Fibroblast of villous mesenchyme (primary cell): Measurements from ENCODE around the gene SLC9A5. TPM values are rescaled to one million over a fixed set of nuclear protein-coding genes. Genes with fewer than 3 reads are reported as not detected.

Experiments used
- DNase-seq: peaks from one replicate; pipeline ENCODE4 v3.0.0-alpha.2; 2010; ENCODE audit warnings: low read depth
- H3K4me3 ChIP-seq: 2 replicates; pipeline ENCODE4 v1.5.1; 2011; ENCODE audit warnings: low read depth, mild to moderate bottlenecking, low read length
- total RNA-seq: library from RNA; depleted of rRNA; stranded (reverse); fragments of >200 nt; gene quantifications from 2 replicates; pipeline ENCODE4 v1.2.3, GENCODE V29; 2012
- TF ChIP-seq, protein P1 (sequence below): IDR thresholded peaks from 2 replicates; pipeline ENCODE4 v1.5.1; 2012; ENCODE audit warnings: low read depth, mild to moderate bottlenecking, low read length; ENCODE audit not compliant: insufficient read depth

Gene SLC9A5
- total RNA-seq, 1 donor, result 2.2 TPM

DNA sequence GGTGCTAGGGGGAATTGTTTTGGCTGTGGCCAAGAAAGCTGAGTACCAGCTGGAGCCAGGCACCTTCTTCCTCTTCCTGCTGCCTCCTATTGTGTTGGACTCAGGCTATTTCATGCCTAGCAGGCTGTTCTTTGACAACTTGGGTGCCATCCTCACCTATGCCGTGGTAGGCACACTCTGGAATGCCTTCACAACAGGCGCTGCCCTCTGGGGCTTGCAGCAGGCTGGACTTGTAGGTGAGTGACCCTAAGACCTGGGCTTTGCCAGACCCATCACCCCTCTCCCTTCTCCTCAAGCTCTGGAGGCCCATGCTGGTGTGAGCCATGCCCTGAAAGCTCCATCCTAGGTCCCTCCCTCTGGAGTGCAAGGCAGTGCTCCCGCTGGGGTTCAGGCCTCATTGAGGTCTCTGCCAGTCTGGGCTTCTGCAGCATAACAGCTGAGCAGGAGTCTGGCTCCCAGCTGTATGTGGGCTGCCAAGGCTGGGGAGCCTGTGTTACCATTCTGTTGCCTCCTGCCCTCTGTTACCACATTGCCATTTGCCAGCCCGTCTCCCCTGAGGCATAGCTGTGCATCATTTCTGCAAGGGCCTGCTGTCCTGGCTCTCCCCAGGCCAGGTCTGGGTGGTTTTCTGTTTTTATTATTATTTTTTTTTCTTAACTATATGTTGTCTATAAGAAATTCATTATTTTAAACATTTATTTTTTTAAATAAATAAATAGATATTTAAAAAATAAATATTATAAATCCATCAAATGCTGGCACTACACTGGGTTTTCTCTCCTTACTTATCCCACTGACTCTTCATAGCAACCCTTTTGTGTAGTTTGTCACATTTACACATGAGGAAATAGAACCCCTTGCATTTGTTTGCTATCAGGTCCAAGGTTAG lies 4.1 kb downstream of the SLC9A5 start:
- TF ChIP-seq, protein P1, sequence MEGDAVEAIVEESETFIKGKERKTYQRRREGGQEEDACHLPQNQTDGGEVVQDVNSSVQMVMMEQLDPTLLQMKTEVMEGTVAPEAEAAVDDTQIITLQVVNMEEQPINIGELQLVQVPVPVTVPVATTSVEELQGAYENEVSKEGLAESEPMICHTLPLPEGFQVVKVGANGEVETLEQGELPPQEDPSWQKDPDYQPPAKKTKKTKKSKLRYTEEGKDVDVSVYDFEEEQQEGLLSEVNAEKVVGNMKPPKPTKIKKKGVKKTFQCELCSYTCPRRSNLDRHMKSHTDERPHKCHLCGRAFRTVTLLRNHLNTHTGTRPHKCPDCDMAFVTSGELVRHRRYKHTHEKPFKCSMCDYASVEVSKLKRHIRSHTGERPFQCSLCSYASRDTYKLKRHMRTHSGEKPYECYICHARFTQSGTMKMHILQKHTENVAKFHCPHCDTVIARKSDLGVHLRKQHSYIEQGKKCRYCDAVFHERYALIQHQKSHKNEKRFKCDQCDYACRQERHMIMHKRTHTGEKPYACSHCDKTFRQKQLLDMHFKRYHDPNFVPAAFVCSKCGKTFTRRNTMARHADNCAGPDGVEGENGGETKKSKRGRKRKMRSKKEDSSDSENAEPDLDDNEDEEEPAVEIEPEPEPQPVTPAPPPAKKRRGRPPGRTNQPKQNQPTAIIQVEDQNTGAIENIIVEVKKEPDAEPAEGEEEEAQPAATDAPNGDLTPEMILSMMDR, result no peak
- DNase-seq, result no peak
- no peak overlapping the region for H3K4me3 ChIP-seq

DNA sequence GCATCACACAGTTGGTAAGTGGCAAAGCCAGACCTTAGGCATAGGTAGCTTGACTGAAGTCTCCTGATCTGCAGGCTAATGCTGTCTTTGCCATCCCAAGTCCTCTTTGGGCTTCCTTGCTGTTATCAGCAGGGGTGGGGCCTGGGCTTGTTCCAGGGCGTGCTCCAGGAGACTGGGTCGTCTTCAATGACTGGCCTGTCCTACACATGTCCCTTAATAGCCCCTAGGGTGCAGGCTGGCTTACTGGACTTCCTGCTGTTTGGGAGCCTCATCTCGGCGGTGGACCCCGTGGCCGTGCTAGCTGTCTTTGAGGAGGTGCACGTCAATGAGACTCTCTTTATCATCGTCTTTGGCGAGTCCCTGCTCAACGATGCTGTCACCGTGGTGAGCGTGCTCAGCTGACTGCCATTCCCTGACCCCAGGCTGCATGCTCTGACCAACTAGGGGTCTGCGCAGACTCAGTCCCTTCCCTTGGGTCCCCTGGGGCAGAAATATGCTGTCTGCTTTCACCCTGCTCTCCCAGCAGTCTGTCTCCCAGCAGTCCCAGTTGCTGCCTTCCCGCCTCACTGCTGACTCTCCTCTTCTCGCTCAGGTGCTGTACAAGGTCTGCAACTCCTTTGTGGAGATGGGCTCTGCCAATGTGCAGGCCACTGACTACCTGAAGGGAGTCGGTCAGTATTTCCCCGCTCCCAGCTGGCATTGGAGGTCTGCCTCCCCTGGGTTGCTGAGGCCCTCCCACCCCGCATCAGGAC lies 6.2 kb downstream of the SLC9A5 start:
- no peak for DNase-seq
- TF ChIP-seq, protein P1, result no peak
- no peak overlapping the region for H3K4me3 ChIP-seq

DNA sequence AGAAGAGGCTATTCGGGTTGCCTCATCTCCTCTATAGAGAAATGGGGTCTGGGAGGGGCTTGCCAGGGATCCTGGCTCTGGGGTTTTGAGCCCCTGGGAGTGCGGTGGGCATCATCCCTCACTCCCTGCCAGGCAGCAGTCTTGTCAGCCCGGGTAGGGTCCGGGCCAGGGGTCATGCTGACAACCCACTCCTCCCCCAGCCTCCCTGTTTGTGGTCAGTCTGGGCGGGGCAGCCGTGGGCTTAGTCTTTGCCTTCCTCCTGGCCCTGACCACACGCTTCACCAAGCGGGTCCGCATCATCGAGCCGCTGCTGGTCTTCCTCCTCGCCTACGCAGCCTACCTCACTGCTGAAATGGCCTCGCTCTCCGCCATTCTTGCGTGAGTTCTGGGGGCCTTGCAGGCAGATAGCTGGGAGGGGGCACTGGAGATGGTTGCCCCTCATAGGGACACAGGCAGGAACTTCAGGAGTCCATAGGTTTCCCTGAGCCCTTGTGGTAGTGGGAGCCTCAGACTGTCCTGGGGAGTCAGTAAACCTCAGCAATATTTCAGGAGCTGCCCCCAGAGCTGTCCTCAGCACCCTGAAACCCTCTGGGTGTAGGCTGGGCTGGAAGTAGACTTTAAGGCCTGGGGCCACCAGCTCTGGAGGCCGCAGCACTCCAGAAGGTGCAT lies 6.9 kb downstream of the SLC9A5 start:
- TF ChIP-seq, protein P1, result no peak
- no peak overlapping the region for H3K4me3 ChIP-seq
- no peak for DNase-seq

DNA sequence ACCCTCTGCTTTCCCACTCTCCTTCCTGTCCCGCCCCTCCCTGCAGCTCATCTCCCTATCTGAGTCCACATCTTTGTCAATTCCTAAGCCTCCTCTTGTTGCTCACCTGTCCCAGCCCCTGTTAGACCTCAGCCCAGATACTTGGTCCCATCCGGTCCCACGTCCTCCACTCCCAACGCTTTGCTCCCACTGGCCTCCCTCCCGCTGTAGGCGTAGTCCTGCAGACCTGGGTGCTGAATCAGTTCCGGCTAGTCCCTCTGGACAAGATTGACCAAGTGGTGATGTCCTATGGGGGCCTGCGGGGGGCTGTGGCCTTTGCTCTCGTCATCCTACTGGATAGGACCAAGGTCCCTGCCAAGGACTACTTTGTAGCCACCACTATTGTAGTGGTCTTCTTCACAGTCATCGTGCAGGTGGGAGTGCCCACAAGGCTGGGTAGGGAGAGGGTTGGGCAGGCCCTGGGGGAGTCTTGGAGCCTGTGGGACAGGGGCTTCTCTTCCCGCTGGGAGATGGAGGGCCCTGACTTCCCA lies 8.0 kb downstream of the SLC9A5 start:
- DNase-seq, result no peak
- no peak overlapping the region for H3K4me3 ChIP-seq
- TF ChIP-seq, protein P1, result no peak

DNA sequence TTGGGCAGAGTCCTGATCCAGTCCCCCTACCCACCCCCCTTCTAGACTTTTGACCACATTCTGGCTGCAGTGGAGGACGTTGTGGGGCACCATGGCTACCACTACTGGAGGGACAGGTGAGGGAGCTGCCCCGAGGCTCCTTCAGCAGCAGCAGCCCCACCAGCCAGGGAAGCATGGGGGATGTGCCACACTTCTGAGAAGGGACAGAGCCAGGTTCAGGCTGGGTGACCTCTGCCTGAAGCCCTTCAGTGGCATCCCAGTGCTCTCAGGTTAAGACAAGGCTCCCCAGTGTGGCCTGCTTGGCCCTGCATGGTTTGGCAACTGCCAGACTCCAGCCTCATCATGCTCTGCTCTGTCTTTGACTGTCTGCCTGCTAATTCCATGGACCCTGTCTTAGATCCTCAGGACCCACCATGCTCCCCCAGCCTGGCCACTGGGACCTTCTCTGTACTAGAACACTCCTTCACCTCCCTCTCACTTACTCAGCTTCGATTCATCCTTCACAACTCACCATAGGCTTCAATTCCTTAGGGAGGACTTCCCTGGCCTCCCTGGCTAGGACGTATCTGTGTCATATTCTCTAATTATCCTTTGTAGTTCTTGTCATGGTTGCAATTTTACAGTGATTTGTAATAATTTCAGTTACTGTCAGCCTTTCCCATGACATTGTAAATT lies 8.8 kb downstream of the SLC9A5 start:
- DNase-seq, result no peak
- TF ChIP-seq, protein P1, result no peak
- H3K4me3 ChIP-seq, result no peak overlapping the region
